H1 (cell line): ENCODE data around the gene ULK3. TPM values are rescaled to one million over a fixed set of nuclear protein-coding genes. Genes with fewer than 3 reads are reported as not detected.

Experiments
- CTCF ChIA-PET: fragments of 300-600 bp; sonication (Branson Sonifier 250); formaldehyde crosslinking; loops from one replicate; lab custom pipeline; 2021; ENCODE audit not compliant: partially characterized antibody; lab: Charles Lee
- POLR2A ChIA-PET: fragments of 300-600 bp; sonication (Branson Sonifier 250); formaldehyde crosslinking; loops from one replicate; lab custom pipeline; 2021; ENCODE audit warnings: inconsistent platforms; ENCODE audit not compliant: partially characterized antibody; lab: Charles Lee
- DNase-seq, 2 experiments: peaks; one replicate each; pipeline versions ENCODE4 v3.0.0 to v3.0.0-alpha.2; 2010 to 2022; ENCODE audit warnings: low spot score in 2 of 2, low read depth in 1 of 2, mixed read lengths in 1 of 2
- FAIRE-seq: peaks from 2 replicates; lab custom pipeline; 2011; peaks lifted over from hg19 to GRCh38; lab: Jason Lieb, UNC
- H2AFZ ChIP-seq: 2 replicates; pipeline ENCODE4 v1.8.1; 2012; ENCODE audit warnings: low read length, inconsistent platforms
- H2AK5ac ChIP-seq: 2 replicates; pipeline ENCODE4 v1.6.1; 2013; ENCODE audit warnings: low read depth, low read length
- H2BK120ac ChIP-seq: replicated peaks from 2 replicates; pipeline ENCODE3; 2013; ENCODE audit warnings: low read depth, low read length, inconsistent platforms
- H2BK12ac ChIP-seq: 2 replicates; pipeline ENCODE4 v1.6.1; 2013; ENCODE audit warnings: low read depth, low read length
- H2BK15ac ChIP-seq: 2 replicates; pipeline ENCODE4 v1.6.1; 2013; ENCODE audit warnings: low read length
- H2BK20ac ChIP-seq: 2 replicates; pipeline ENCODE4 v1.6.1; 2013; ENCODE audit warnings: low read length
- H2BK5ac ChIP-seq: 2 replicates; pipeline ENCODE4 v1.6.1; 2013; ENCODE audit warnings: low read depth, low read length
- H3K14ac ChIP-seq: 2 replicates; pipeline ENCODE4 v1.6.1; 2013; ENCODE audit warnings: inconsistent platforms; ENCODE audit not compliant: insufficient read length
- H3K18ac ChIP-seq: 2 replicates; pipeline ENCODE4 v1.6.1; 2013; ENCODE audit warnings: low read length; ENCODE audit errors: extremely low read depth
- H3K23ac ChIP-seq: 2 replicates; pipeline ENCODE4 v1.6.1; 2013; ENCODE audit warnings: inconsistent platforms; ENCODE audit not compliant: insufficient read length
- H3K23me2 ChIP-seq: 2 replicates; pipeline ENCODE4 v1.6.1; 2013; ENCODE audit warnings: low read depth, low read length
- H3K27ac ChIP-seq: 2 replicates; pipeline ENCODE4 v1.6.1; 2011; ENCODE audit warnings: low read depth, low read length, inconsistent platforms
- H3K27me3 ChIP-seq, 4 experiments: replicated peaks in 1 of 4; 1 replicate in 1 of 4; 2 replicates in 3 of 4; pipeline versions ENCODE4 v1.6.1 to v1.8.1; 2011 to 2013; ENCODE audit warnings: low read length in 3 of 4, mild to moderate bottlenecking in 3 of 4, inconsistent platforms in 2 of 4, mixed read lengths in 2 of 4, moderate library complexity in 1 of 4; ENCODE audit not compliant: control insufficient read depth in 3 of 4, insufficient read depth in 3 of 4; ENCODE audit errors: extremely low read depth in 1 of 4
- H3K36me3 ChIP-seq, 4 experiments: 2 replicates each; pipeline versions ENCODE4 v1.6.1 to v1.8.1; 2011 to 2013; ENCODE audit warnings: mild to moderate bottlenecking in 4 of 4, low read length in 3 of 4, moderate library complexity in 2 of 4, control low read depth in 1 of 4, inconsistent platforms in 1 of 4; ENCODE audit not compliant: insufficient read depth in 4 of 4, control insufficient read depth in 2 of 4
- H3K4ac ChIP-seq: replicated peaks from 2 replicates; pipeline ENCODE3; 2013; ENCODE audit warnings: low read length, low read depth, mixed read lengths, inconsistent platforms; ENCODE audit not compliant: insufficient read length
- H3K4me1 ChIP-seq, 4 experiments: replicated peaks in 1 of 4; 1 replicate in 1 of 4; 2 replicates in 3 of 4; pipeline versions ENCODE4 v1.6.1 to v1.8.1; 2011 to 2013; ENCODE audit warnings: low read length in 3 of 4, inconsistent platforms in 2 of 4, mixed read lengths in 1 of 4; ENCODE audit not compliant: insufficient read depth in 4 of 4, control insufficient read depth in 3 of 4
- H3K4me2 ChIP-seq, 2 experiments: 2 replicates each; pipeline versions ENCODE4 v1.6.1 to v1.8.1; 2011 to 2013; ENCODE audit warnings: low read depth in 2 of 2, low read length in 2 of 2, control low read depth in 1 of 2, inconsistent platforms in 1 of 2, mild to moderate bottlenecking in 1 of 2; ENCODE audit not compliant: insufficient read depth in 1 of 2
- H3K4me3 ChIP-seq, 4 experiments: fragments of 200-600, 300-600 bp in 1 of 4; sonication (generic), shearing (Covaris generic), sonication (Bioruptor Twin) in 1 of 4; 2 replicates each; pipeline versions ENCODE4 v1.5.1 to v1.8.1; 2011 to 2016; ENCODE audit warnings: low read length in 4 of 4, low read depth in 3 of 4, control low read depth in 2 of 4, inconsistent platforms in 2 of 4, mild to moderate bottlenecking in 2 of 4, mixed read lengths in 1 of 4, moderate library complexity in 1 of 4; ENCODE audit not compliant: insufficient read depth in 2 of 4; ENCODE audit errors: extremely low read depth in 1 of 4
- H3K56ac ChIP-seq: replicated peaks from 2 replicates; pipeline ENCODE3; 2013; ENCODE audit warnings: low read depth, mild to moderate bottlenecking, mixed read lengths, low read length, inconsistent platforms; ENCODE audit not compliant: insufficient read length
- H3K79me1 ChIP-seq: 2 replicates; pipeline ENCODE4 v1.6.1; 2013; ENCODE audit warnings: low read depth, low read length, control low read depth
- H3K79me2 ChIP-seq, 2 experiments: 2 replicates each; pipeline versions ENCODE4 v1.6.1 to v1.8.1; 2012 to 2013; ENCODE audit warnings: low read length in 2 of 2, mild to moderate bottlenecking in 2 of 2, inconsistent platforms in 1 of 2; ENCODE audit not compliant: insufficient read depth in 2 of 2, control insufficient read depth in 1 of 2
- H3K9ac ChIP-seq, 4 experiments: replicated peaks in 1 of 4; 1 replicate in 1 of 4; 2 replicates in 3 of 4; pipeline versions ENCODE4 v1.6.1 to v1.8.1; 2011 to 2013; ENCODE audit warnings: low read depth in 3 of 4, low read length in 3 of 4, control low read depth in 2 of 4, mild to moderate bottlenecking in 2 of 4, moderate library complexity in 2 of 4, inconsistent platforms in 1 of 4; ENCODE audit errors: extremely low read depth in 1 of 4
- H3K9me3 ChIP-seq, 2 experiments: 2 replicates each; pipeline versions ENCODE4 v1.6.1 to v1.8.1; 2012 to 2013; ENCODE audit warnings: mild to moderate bottlenecking in 2 of 2, moderate library complexity in 2 of 2, control low read depth in 1 of 2, inconsistent platforms in 1 of 2, low read depth in 1 of 2, low read length in 1 of 2, mixed read lengths in 1 of 2; ENCODE audit not compliant: insufficient read depth in 2 of 2
- H4K20me1 ChIP-seq, 2 experiments: replicated peaks in 1 of 2; 2 replicates each; pipeline versions ENCODE3 to v1.8.1; 2011 to 2013; ENCODE audit warnings: inconsistent platforms in 2 of 2, low read length in 2 of 2, mild to moderate bottlenecking in 1 of 2; ENCODE audit not compliant: insufficient read depth in 2 of 2, control insufficient read depth in 1 of 2
- H4K5ac ChIP-seq: 2 replicates; pipeline ENCODE4 v1.6.1; 2013; ENCODE audit warnings: low read length, low read depth, mixed read lengths, inconsistent platforms; ENCODE audit not compliant: insufficient read length
- H4K8ac ChIP-seq: 2 replicates; pipeline ENCODE4 v1.8.0; 2013; ENCODE audit warnings: mild to moderate bottlenecking, moderate library complexity, low read length, inconsistent platforms; ENCODE audit not compliant: insufficient read depth; ENCODE audit errors: extremely low read depth
- H4K91ac ChIP-seq: replicated peaks from 2 replicates; pipeline ENCODE3; 2013; ENCODE audit warnings: low read length, mixed read lengths, inconsistent platforms; ENCODE audit not compliant: insufficient read length
- BCL11A ChIP-seq, 2 experiments: IDR thresholded peaks; one replicate each; pipeline ENCODE4 v1.6.1; 2011; ENCODE audit warnings: low read depth in 2 of 2, low read length in 2 of 2, mild to moderate bottlenecking in 2 of 2
- CHD1 ChIP-seq: IDR thresholded peaks from 2 replicates; pipeline ENCODE4 v1.6.1; 2012; ENCODE audit warnings: low read depth, low read length, improper control_type of control experiment
- RNF2 ChIP-seq: fragments of 200-900, 300-1000 bp; sonication (generic); IDR thresholded peaks from 2 replicates; pipeline ENCODE4 v1.7.1; 2016; ENCODE audit warnings: borderline replicate concordance, low read depth, mild to moderate bottlenecking, antibody characterized with exemption, low read length; ENCODE audit not compliant: poor library complexity, severe bottlenecking; ENCODE audit errors: missing control alignments
- SP4 ChIP-seq: IDR thresholded peaks from 2 replicates; pipeline ENCODE4 v1.6.1; 2012; ENCODE audit warnings: low read length, inconsistent platforms
- SUZ12 ChIP-seq: fragments of 200-600 bp; sonication (generic); IDR thresholded peaks from 2 replicates; pipeline ENCODE4 v1.6.1; 2012; ENCODE audit warnings: mild to moderate bottlenecking, inconsistent platforms, low read length, moderate library complexity, mixed read lengths
- WGBS, 2 experiments: shearing (Covaris generic) in 1 of 2; methylation state at CpG; one replicate each; pipeline versions ENCODE4 v1.1.6 to v1.1.7; 2013 to 2015; ENCODE audit warnings: low lambda C conversion rate in 2 of 2, mixed read lengths in 2 of 2, inconsistent platforms in 1 of 2, low coverage in 1 of 2, missing lambda C conversion rate in 1 of 2; ENCODE audit not compliant: insufficient replicate concordance in 2 of 2, insufficient coverage in 1 of 2, insufficient read length in 1 of 2; ENCODE audit errors: extremely low coverage in 1 of 2, missing lambda C conversion rate in 1 of 2; 5-methylcytosine and 5-hydroxymethylcytosine counted together
- polyA plus RNA-seq, 7 experiments: library from polyadenylated mRNA; depleted of rRNA in 3 of 7; stranded (reverse) in 5 of 7; unstranded in 2 of 7; fragments of >200 nt in 5 of 7; fragments of 200-250 nt in 2 of 7; gene quantifications; 1 replicate in 5 of 7; 2 replicates in 1 of 7; 4 replicates in 1 of 7; pipeline versions ENCODE4 v1.2.1 to v1.2.3, GENCODE V29; 2011 to 2013; ENCODE audit warnings: missing spikeins in 2 of 7, mixed read lengths in 2 of 7
- total RNA-seq: library from RNA; stranded (reverse); fragmentation: NEBNext Ultra II Directional; extraction: Animal tissue kit (Norgen Biotek cat#: 25700); gene quantifications from 2 replicates; pipeline ENCODE4 v1.2.1, GENCODE V29; 2021

Gene ULK3
- total and polyA plus RNA-seq, 2 of the 8 experiments (the other 6 are each of a cell fraction or from before 2014, with no cell fraction given) = 27.1 to 34.4 TPM

DNA sequence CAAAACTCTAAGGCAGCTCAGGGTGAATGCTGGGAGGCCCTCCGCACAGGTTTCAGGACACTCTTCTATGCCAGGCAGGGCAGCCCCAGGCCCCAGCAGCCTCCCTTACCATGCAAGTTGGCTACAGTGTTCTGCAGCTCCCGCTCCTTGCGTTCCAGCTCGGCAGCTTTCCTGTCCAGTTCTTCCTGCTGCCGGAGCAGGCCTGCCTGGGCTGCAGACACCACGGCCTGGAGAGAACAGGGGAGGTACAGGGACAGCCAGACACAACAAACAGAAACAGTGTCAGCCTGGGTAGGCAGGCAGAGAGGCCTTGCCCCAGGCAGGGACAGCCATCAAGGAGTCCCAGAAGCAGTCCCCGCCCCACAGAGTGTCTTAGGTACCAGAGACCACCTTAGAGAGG lies 9.0 kb upstream of the ULK3 start:
- DNase-seq = no peak
- Histone ChIP-seq H3K79me2 (no peaks in the 10 kb centered on the region), H3K27ac (no peak overlapping the region), H2BK5ac (no peak overlapping the region), H2AFZ (no peak overlapping the region), H4K5ac (no peak overlapping the region), H2BK20ac (no peak overlapping the region), H3K14ac (no peak overlapping the region), H2BK15ac (no peak overlapping the region), H4K91ac (no peak overlapping the region), H3K23ac (no peak overlapping the region), H3K4me2 (no peak overlapping the region), H2AK5ac (no peak overlapping the region), H3K4me1 (peaks cover 0 to 1% (median 0%) of the 10 kb centered on the region in 4 experiments; a peak in 1 of 7 replicates), H3K27me3 (no peaks in the 10 kb centered on the region), H4K8ac (no peak overlapping the region), H3K56ac (no peak overlapping the region), H4K20me1 (peaks cover 0 to 6% of the 10 kb centered on the region in 2 experiments), H3K23me2 (no peaks in the 10 kb centered on the region), H2BK12ac (no peak overlapping the region), H3K4me3 (no peak overlapping the region), H2BK120ac (no peak overlapping the region), H3K4ac (no peak overlapping the region), H3K36me3 (peaks cover 4 to 27% (median 15%) of the 10 kb centered on the region in 4 experiments; a peak in 6 of 8 replicates), H3K79me1 (no peaks in the 10 kb centered on the region; the same call in 1 of the 2 replicates), H3K18ac (no peak overlapping the region), H3K9ac (no peak overlapping the region), H3K9me3 (no peaks in the 10 kb centered on the region)
- POLR2A ChIA-PET = interaction anchor here (0.5 to 1.1 kb wide), 2 partner anchors 38 to 202 kb away, joined by 3 to 4 read pairs; partner anchors contain the start of gene MPI
- CTCF ChIA-PET = interaction anchor here (0.6 to 2.0 kb wide), 6 partner anchors 12 to 752 kb away, joined by 3 to 9 read pairs (median 4); no protein-coding TSS in a partner anchor
- no peak for FAIRE-seq
- TF ChIP-seq SUZ12 (no peak), CHD1 (no peak), SP4 (no peak), RNF2 (no peak), BCL11A (IDR thresholded peaks at IDR 0.05; ENCODE audit: low read depth in 2 of 2, low read length in 2 of 2) (no peak)
- 93% methylated on average over 7 of the region's 7 CpGs; no CpG with 5 or more reads in 1 of the 2 experiments for WGBS, 2 experiments
